ENCODE results near the gene KCNC3.

Gene KCNC3

GRCh38 chr19:50280074-50280473, 49.1 kb downstream of the KCNC3 start:
- DNase-seq (ENCODE audit: extremely low read depth in 1 of 2, low read depth in 1 of 2): no peak

- DNase-seq (ENCODE audit: extremely low read depth in 1 of 2, low read depth in 1 of 2): no peak
Observed at GRCh38 chr19:50277966-50278580, 51.1 kb downstream of the KCNC3 start.

- no peak for DNase-seq (ENCODE audit: extremely low read depth in 1 of 2, low read depth in 1 of 2)
Observed at GRCh38 chr19:50276370-50277063, 52.7 kb downstream of the KCNC3 start.

- no peak for DNase-seq (ENCODE audit: extremely low read depth in 1 of 2, low read depth in 1 of 2)
Observed at GRCh38 chr19:50275577-50276368, 53.4 kb downstream of the KCNC3 start.

GRCh38 chr19:50273821-50274220, 55.4 kb downstream of the KCNC3 start:
- no peak for DNase-seq (ENCODE audit: extremely low read depth in 1 of 2, low read depth in 1 of 2)

- no peak for DNase-seq (ENCODE audit: extremely low read depth in 1 of 2, low read depth in 1 of 2)
Observed at GRCh38 chr19:50272263-50272897, 56.8 kb downstream of the KCNC3 start.

GRCh38 chr19:50269653-50270052, 59.5 kb downstream of the KCNC3 start:
- DNase-seq (ENCODE audit: extremely low read depth in 1 of 2, low read depth in 1 of 2): no peak

GRCh38 chr19:50268501-50268900, 60.7 kb downstream of the KCNC3 start:
- no peak for DNase-seq (ENCODE audit: extremely low read depth in 1 of 2, low read depth in 1 of 2)

GRCh38 chr19:50268041-50268440, 61.1 kb downstream of the KCNC3 start:
- no peak for DNase-seq (ENCODE audit: extremely low read depth in 1 of 2, low read depth in 1 of 2)

GRCh38 chr19:50266896-50267295, 62.3 kb downstream of the KCNC3 start:
- DNase-seq (ENCODE audit: extremely low read depth in 1 of 2, low read depth in 1 of 2): no peak

GRCh38 chr19:50266041-50266440, 63.1 kb downstream of the KCNC3 start:
- DNase-seq (ENCODE audit: extremely low read depth in 1 of 2, low read depth in 1 of 2): no peak

GRCh38 chr19:50264483-50265186, 64.5 kb downstream of the KCNC3 start:
- no peak for DNase-seq (ENCODE audit: extremely low read depth in 1 of 2, low read depth in 1 of 2)

- DNase-seq (ENCODE audit: extremely low read depth in 1 of 2, low read depth in 1 of 2): no peak
Observed at GRCh38 chr19:50263176-50263575, 66.0 kb downstream of the KCNC3 start.
